Measurements from ENCODE around the gene DDX5.
A peak's percentile ranks its signal among the peaks of the same experiment; 100 is the strongest.

Gene DDX5

DNA sequence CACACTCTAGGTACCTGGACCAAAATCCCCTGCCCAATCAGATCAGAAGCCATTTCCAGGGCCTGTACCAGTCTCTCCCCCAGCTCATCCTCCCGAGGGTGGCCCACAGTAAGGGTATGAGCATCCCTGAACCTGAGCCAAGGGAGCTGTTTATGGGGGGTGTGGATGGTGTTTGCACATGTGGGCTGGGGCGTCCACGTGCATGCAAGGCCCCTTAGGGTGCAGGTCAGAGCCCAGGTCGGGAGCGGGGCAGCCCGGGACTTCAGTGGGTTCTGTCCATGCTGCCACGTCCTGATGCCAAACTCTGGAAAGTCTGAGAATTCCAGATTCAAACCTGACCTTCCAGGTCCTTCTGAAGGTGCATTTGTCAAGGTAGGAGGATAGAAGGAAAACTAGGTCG, 47.3 kb downstream of the DDX5 start:
- Histone ChIP-seq H3K4me1 (ENCODE audit: insufficient read depth, low read length, poor library complexity, severe bottlenecking) (peaks cover 12% of the 10 kb centered on the region), H3F3A (ENCODE audit: low read depth) (no peaks in the 10 kb centered on the region), H3K4me3 (ENCODE audit: low read length, poor library complexity, severe bottlenecking) (no peak overlapping the region), H3K27me3 (ENCODE audit: insufficient read depth, low read length, poor library complexity, severe bottlenecking) (no peaks in the 10 kb centered on the region), H3K9ac (ENCODE audit: low read depth, low read length, poor library complexity, severe bottlenecking) (no peak overlapping the region), H3K36me3 (ENCODE audit: insufficient read depth, low read length) (no peaks in the 10 kb centered on the region), H3K9me2 (replicated peaks; ENCODE audit: low read depth, low read length) (no peaks in the 10 kb centered on the region), H3K9me3 (ENCODE audit: insufficient read depth, low read depth, low read length) (no peaks in the 10 kb centered on the region), H3K4me2 (ENCODE audit: low read depth, low read length, poor library complexity, severe bottlenecking) (no peak overlapping the region), H2AFZ (ENCODE audit: low read length) (no peak overlapping the region), H4K20me1 (ENCODE audit: insufficient read depth, low read length, poor library complexity, severe bottlenecking) (no peaks in the 10 kb centered on the region), H3K79me2 (ENCODE audit: insufficient read depth, low read length) (no peaks in the 10 kb centered on the region)
- TF ChIP-seq EZH2phosphoT487 (IDR thresholded peaks at IDR 0.05; ENCODE audit: borderline replicate concordance): no peak
- TF ChIP-seq CTCF (conservative IDR thresholded peaks at IDR 0.05; ENCODE audit: low read length): no peak

DNA sequence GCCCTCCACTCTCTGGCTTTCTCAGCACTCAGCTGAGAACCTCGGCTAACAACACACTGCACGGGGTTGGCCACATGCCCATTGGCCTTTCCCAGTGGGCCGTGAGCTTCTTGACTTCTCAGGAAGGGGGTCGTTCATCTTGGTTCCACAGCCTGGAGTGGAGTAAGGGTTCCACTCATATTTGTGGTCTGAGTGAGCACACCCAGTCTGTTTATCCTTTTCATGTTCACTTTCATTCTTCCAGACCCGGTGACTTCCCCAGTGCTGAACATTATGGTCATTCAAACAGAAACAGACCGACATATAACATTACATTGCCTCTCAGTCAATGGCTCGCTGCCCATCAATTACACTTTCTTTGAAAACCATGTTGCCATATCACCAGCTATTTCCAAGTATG, 48.9 kb downstream of the DDX5 start:
- Histone ChIP-seq H3K36me3 (ENCODE audit: insufficient read depth, low read length) (no peaks in the 10 kb centered on the region), H3K4me3 (ENCODE audit: low read length, poor library complexity, severe bottlenecking) (no peak overlapping the region), H3K4me2 (ENCODE audit: low read depth, low read length, poor library complexity, severe bottlenecking) (no peak overlapping the region), H3F3A (ENCODE audit: low read depth) (no peaks in the 10 kb centered on the region), H3K9me3 (ENCODE audit: insufficient read depth, low read depth, low read length) (no peaks in the 10 kb centered on the region), H3K9ac (ENCODE audit: low read depth, low read length, poor library complexity, severe bottlenecking) (no peak overlapping the region), H3K9me2 (replicated peaks; ENCODE audit: low read depth, low read length) (no peaks in the 10 kb centered on the region), H2AFZ (ENCODE audit: low read length) (0 out of 2 replicates have a peak overlapping the region, but pooled peaks have one; percentile 1), H4K20me1 (ENCODE audit: insufficient read depth, low read length, poor library complexity, severe bottlenecking) (no peaks in the 10 kb centered on the region), H3K27me3 (ENCODE audit: insufficient read depth, low read length, poor library complexity, severe bottlenecking) (no peaks in the 10 kb centered on the region), H3K4me1 (ENCODE audit: insufficient read depth, low read length, poor library complexity, severe bottlenecking) (peaks cover 12% of the 10 kb centered on the region), H3K79me2 (ENCODE audit: insufficient read depth, low read length) (no peaks in the 10 kb centered on the region)
- no peak for TF ChIP-seq CTCF (conservative IDR thresholded peaks at IDR 0.05; ENCODE audit: low read length)
- TF ChIP-seq EZH2phosphoT487 (IDR thresholded peaks at IDR 0.05; ENCODE audit: borderline replicate concordance): no peak

DNA sequence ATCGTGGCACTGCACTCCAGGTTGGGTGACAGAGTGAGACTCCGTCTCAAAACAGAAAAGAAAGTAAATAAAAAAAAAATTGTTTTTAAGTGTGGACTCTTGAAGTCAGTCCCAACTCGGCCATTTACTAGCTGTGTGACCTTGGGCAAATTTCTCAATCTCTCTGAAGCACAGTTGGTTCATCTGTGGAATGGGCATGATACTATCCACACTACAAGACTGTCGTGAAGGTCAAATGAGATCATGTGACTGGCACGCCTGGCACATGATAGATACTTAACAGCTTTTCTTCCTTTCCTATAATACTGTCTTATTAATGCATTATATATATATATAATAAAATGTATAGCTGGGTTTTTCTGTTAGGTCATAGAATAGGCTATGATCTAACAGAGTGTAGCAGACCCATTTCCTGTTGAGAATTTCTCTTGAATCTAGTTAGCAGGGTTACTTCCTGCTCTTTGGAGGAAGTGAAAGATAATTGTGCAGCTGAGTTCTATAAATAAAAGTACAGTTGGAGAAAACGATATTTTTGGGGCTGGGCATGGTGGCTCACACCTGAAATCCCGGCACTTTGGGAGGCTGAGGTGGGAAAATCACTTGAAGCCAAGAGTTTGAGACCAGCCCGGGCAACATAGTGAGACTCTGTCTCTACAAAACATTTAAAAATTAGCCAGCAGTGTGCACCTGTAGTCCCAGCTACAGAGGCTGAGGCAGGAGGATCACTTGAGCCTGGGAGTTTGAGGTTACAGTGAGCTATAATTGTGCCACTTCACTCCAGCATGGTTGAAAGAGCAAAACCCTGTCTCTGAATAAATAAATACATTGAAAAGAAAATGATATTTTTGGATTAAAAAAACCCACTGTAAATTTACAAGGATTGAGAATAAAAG, 49.9 kb downstream of the DDX5 start:
- no peaks in the 10 kb centered on the region for H3K9me3 ChIP-seq (ENCODE audit: insufficient read depth, low read depth, low read length)
- no peaks in the 10 kb centered on the region for H3K27me3 ChIP-seq (ENCODE audit: insufficient read depth, low read length, poor library complexity, severe bottlenecking)
- H3K4me2 ChIP-seq (ENCODE audit: low read depth, low read length, poor library complexity, severe bottlenecking): peak overlapping the region; percentile 30
- H3F3A ChIP-seq (ENCODE audit: low read depth): no peaks in the 10 kb centered on the region
- peaks cover 12% of the 10 kb centered on the region for H3K4me1 ChIP-seq (ENCODE audit: insufficient read depth, low read length, poor library complexity, severe bottlenecking)
- no peaks in the 10 kb centered on the region for H3K9me2 ChIP-seq (replicated peaks; ENCODE audit: low read depth, low read length)
- no peaks in the 10 kb centered on the region for H3K79me2 ChIP-seq (ENCODE audit: insufficient read depth, low read length)
- peak overlapping the region; percentile 39 for H3K9ac ChIP-seq (ENCODE audit: low read depth, low read length, poor library complexity, severe bottlenecking)
- no peak overlapping the region for H3K4me3 ChIP-seq (ENCODE audit: low read length, poor library complexity, severe bottlenecking)
- H2AFZ ChIP-seq (ENCODE audit: low read length): peak overlapping the region; percentile 87
- H4K20me1 ChIP-seq (ENCODE audit: insufficient read depth, low read length, poor library complexity, severe bottlenecking): no peaks in the 10 kb centered on the region
- H3K36me3 ChIP-seq (ENCODE audit: insufficient read depth, low read length): no peaks in the 10 kb centered on the region
- TF ChIP-seq EZH2phosphoT487 (IDR thresholded peaks at IDR 0.05; ENCODE audit: borderline replicate concordance): no peak
- no peak for TF ChIP-seq CTCF (conservative IDR thresholded peaks at IDR 0.05; ENCODE audit: low read length)
